HG03439 (cell line): Measurements from ENCODE around the gene MAJIN.

ENCODE experiments used
- ATAC-seq: cut with Tn5 transposase; IDR thresholded peaks from one replicate; pipeline ENCODE4 v1.9.1; 2021; ENCODE audit warnings: mild to moderate bottlenecking, moderate library complexity; ENCODE audit not compliant: unreplicated experiment

The MAJIN gene

DNA sequence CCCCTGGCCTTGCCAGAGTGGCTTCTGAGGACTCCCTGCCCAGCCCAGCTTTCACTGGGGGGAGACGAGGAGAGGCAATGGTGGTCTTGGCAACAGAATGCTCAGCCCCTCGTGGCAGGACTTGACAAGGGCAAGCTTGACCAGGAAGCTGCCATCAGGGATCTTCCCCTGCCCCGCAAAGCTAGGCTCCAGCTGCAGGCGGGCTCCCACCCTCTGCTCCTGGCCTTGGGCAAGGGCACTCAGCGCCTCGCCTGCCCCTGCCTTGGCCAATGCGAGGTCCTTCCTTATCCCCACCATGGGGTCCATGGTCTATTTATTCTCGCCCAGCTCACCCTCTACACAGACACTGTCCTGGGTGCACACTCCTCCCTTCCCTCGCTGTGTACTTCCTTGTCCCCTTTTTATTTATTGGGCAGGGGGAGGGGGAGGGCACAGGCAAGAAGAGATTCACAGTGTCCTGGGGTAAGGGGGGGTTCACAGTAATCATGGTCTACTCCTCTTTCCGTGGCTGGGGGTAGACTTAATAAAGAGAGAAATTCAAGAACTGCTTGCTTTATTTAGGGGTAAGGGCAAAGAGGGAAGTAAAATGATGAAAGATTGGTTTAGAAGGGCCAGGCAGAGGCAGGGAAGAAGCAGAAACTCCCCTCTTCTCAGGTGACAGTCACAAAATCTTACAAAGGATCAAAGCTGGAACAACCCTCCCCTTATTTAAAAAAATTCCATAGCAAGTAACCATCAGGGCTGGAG, 37.8 kb downstream of the MAJIN start:
- no peak for ATAC-seq

DNA sequence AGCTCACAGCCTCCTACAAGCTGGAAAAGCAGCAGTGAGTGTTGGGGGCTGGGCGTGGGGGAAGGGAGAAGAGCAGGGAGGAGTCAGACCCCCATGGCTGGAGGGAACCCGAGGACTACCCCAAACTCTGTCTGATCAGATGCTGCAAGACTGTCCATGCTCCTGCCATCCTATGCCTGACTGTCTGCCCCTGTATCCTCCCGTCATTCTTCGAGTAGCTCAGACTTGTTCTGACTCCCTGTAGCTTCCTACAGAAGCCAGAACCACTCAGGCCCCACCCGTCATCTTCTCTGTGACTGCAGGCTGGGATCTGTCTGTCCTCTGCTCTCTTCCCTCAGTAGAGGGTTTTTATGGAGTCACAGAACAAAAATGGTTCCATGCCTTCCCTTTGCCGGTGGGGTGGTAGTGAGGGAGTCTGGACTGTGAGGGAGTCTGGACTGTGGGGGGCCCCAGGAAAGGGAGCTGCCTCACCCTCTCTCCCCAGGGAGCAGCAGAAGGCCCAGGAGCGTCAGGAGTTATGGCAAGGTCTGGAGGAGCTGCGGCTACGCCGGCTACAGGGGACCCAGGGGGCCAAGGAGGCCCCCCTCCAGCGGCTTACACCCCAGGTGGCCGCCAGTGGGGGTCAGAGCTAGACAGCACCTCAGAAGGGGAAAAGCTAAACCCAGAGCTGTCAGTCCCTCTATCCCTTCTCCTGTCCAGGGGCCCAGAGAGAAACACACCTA, 38.5 kb downstream of the MAJIN start:
- no peak for ATAC-seq

GRCh38 chr11:64932324-64932723, 39.6 kb downstream of the MAJIN start:
- ATAC-seq, result no peak

DNA sequence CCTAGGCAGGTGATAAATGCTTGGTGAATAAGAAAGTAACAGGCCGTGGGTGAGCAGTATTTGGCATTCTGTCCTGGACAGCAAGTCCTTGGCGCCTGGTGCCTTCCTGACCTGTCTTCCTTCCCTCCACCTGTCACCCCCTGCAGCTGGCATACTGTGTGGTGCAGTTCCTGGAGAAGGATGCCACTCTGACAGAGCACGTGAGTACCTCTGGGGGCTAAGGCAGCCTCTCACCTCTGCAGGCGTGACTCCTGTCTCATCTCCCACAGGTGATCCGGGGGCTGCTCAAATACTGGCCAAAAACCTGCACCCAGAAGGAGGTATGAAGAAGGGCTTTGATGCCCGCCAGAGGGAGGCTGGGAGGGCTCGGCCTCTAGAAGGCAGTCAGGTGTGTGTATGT, 40.6 kb downstream of the MAJIN start:
- ATAC-seq, result no peak

GRCh38 chr11:64930340-64930739, 41.6 kb downstream of the MAJIN start:
- no peak for ATAC-seq

- ATAC-seq, result no peak
These were observed 42.3 kb downstream of the MAJIN start for GRCh38 chr11:64929625-64930024.

GRCh38 chr11:64928957-64929356, 43.0 kb downstream of the MAJIN start:
- no peak for ATAC-seq

GRCh38 chr11:64926689-64927088, 45.2 kb downstream of the MAJIN start:
- no peak for ATAC-seq

DNA sequence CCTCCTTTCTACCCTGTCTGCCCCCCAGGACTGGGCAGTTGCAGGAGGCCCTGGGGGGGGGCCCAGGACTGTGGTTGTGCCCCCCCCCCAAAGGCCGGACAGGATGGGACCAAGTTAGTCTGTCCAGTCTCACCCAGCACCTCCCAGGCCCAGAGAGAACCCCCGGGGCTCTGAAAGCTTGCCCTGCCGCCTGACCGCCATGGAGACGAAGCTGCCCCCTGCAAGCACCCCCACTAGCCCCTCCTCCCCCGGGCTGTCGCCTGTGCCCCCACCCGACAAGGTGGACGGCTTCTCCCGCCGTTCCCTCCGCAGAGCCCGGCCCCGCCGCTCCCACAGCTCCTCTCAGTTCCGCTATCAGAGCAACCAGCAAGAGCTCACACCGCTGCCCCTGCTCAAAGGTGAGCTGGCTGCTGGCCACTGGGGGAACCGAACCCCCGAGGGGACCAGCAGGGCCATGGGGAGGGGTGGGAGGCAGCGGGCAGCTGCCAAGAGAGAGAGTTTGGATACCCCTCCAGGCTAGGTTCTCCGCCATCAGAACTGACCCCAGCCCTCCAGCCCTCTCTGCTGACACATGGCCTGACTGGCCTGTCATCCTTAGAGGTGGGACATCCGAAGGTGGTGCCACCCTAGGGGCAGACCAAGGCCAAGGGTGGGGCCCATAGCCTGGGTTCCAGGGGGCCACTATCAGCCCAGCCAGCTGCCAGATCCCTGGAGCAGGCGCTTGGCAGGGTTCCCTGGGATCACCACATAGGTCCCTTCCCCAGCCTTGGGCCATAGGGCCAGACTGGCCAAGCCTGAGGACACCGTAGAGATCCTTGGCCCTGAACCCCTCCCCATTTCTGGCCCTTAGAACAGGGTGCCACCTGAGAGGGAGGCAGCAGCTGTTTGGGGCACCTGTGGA, 46.1 kb downstream of the MAJIN start:
- no peak for ATAC-seq

DNA sequence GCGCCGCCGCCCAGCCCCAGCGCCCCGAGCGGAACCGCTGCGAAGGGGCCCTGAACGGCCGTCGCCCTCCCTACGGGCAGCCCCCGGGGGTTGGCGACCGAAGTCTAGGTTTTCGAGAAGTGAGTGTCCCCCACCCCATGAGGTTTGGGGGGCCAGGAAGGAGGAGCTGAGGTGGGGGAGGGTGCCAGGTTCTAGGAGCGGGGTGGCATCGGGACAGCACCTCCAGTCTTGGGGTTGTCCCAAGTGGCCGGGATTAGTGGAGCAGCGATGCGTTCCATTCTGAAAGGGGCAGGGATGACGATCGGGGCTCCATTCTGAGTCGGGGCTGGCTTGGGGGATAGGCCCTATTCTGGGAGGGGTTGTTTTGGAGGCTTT, 47.0 kb downstream of the MAJIN start:
- ATAC-seq, result no peak

DNA sequence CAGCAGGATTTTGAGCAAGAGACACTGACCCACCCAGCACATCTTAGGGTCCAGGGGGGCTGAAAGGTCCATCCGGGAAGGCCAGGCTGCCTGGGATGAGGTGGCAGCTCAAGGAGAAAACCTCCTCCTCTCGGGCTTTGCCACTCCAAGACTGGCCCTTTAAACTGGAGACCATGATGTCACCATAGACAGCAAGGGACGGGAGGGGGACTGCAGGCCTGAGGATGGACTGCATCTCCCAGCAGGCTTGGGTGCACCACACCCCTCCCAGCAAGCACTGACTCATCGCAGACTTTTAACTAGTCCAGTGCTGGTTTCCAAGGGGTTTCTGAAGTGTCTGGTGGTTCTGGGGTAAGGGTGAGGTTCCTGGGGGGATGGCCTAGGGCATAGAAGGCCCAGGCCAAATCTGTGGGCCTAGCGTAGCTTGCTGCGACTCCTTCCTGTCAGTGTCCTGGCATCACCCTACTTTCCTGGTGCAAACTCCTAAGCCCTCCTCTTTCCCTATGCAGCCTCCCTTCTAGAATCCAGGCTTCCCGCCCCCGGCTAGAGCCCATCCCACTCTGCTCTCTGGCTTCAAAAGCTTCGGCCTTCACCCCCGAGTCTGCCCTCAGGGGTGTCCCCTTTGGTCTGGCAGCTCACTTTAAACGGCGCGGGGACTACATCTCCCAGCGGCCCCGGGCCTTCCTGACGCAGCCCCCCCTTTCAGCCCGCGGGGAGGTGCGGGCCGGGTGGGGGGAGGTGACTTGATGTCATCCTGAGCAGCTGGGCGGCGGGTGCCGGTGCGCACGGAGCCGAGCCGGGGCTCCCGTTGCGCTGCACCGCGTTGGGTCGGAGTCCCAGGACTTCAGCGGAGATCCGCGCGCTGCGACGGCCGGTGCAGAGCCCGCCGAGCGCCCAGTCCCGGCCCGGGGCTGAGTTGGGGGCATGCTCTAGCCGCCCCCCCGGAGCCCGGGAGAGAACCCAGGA, 47.7 kb downstream of the MAJIN start, which contains the start of gene PPP2R5B:
TSS of gene PPP2R5B (plus strand) at position 746 of the 966 bp plus-strand sequence. CDS start 1,046 bp downstream, outside the sequence.
- ATAC-seq, result peak; percentile 80

DNA sequence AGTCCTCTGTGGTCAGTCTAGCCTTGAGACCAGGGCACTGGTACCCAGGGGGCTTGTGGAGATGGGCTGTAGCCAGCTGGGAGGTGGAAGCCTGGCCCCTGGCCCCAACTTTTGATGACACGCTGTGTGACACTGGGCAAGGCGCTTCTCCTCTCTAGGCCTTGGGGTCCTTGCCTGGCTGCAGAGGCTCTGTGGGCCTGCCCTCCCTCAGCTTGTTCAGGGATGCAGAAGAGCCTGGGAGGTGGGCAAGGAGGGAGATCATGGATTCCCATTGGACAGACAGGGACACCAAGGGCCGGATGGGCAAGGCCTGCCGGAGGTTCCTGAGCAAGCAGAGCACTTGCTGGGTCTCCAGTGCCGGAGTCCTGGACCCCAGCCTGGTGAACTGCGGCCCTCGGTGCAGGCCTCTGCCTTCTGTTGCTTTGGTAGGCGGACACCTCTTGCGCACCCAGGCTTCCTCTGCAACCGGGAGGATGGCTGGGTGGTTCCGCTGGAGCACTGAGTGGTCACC, 48.7 kb downstream of the MAJIN start:
- ATAC-seq, result no peak

GRCh38 chr11:64921384-64921783, 50.5 kb downstream of the MAJIN start:
- ATAC-seq, result no peak

- ATAC-seq, result no peak
These were observed 51.8 kb downstream of the MAJIN start for GRCh38 chr11:64920124-64920523.

GRCh38 chr11:64919627-64920026, 52.3 kb downstream of the MAJIN start:
- ATAC-seq, result no peak

DNA sequence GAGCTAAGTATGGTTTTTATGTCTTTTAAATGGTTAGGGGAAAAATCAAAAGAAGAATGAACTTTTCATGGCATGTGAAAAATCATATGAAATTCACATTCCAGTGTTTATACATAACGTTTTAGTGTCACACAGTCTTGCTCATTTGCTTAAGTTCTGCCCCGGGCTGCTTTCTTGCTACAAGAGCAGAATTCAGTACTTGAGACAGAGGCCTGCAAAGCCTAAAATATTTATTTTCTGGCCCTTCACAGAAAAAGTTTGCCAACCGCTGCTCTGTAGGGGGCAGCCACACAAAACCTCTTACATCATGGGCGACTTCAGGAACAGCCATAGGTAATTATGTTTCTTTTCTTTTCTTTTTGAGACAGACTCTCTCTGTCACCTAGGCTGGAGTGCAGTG, 53.9 kb downstream of the MAJIN start:
- no peak for ATAC-seq

DNA sequence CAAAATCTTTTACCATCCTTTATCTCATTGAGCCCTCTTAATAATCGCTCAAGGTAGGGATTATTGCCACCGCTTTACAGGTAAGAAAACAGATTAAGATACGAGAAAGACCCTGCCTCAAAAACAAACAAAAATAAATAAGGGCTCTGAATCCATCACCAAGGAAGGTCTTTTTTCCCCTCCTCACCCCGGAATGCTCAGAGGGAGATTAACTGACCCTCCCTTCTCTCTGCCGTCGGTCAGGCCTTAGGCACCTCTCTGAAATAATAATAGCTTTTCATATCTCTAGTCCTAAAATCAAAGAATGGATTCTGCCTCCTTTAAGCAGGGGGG, 54.3 kb downstream of the MAJIN start:
- no peak for ATAC-seq

GRCh38 chr11:64916775-64917662, 54.9 kb downstream of the MAJIN start, which contains the start of gene ATG2A:
TSS of gene ATG2A (minus strand) at chr11:64917209. CDS start at chr11:64917135, 74 bp downstream.
- peak; percentile 93 for ATAC-seq
